NCI-H345 (cell line): ENCODE results near the gene P2RX4.
"Not testable (repeated sequence)": the region's sequence is repeated elsewhere in the genome, so short reads cannot be mapped to it uniquely, and the experiment has no call there.

Experiments used
- DNase-seq: peaks from one replicate; lab custom pipeline; 2025; lab: John Stamatoyannopoulos, UW

P2RX4 gene

GRCh38 chr12:121277374-121277759 lies 67.4 kb downstream of the P2RX4 start:
- no peak for DNase-seq

GRCh38 chr12:121278169-121279070 lies 68.5 kb downstream of the P2RX4 start:
- DNase-seq: no peak

- DNase-seq: no peak
Measured at GRCh38 chr12:121279071-121279375, 69.1 kb downstream of the P2RX4 start.

- no peak for DNase-seq
Measured at GRCh38 chr12:121279507-121279915, 69.6 kb downstream of the P2RX4 start.

GRCh38 chr12:121280531-121280930 lies 70.6 kb downstream of the P2RX4 start:
- not testable (repeated sequence) for DNase-seq

- not testable (repeated sequence) for DNase-seq
Measured at GRCh38 chr12:121281116-121281515, 71.2 kb downstream of the P2RX4 start.

GRCh38 chr12:121282072-121282742 lies 72.3 kb downstream of the P2RX4 start:
- no peak for DNase-seq

GRCh38 chr12:121282910-121283309 lies 73.0 kb downstream of the P2RX4 start:
- not testable (repeated sequence) for DNase-seq

GRCh38 chr12:121283388-121283787 lies 73.5 kb downstream of the P2RX4 start:
- no peak for DNase-seq
